Measurements from ENCODE around the gene NEDD1.

DNA sequence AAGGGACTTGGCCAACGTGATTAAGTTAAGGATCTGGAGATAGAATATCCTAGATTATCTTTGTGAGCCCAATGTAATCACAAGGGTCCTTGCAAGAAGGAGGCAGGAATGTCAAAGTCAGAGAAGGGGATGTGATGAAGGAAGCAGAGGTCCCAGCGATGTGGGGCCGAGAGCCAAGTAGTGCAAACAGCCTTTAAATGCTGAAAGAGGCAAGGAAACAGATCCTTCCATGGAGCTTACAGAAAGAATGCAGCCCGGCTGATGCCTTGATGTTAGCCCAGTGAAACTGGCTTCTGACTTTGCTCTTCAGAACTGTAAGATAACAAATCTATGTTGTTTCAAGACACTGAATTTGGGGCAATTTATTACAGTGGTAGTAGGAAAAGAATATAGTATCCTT is 74.9 kb downstream of the NEDD1 start:
- TF ChIP-seq EZH2phosphoT487 (IDR thresholded peaks at IDR 0.05; ENCODE audit: insufficient read depth, low read depth) = no peak
- no peak for TF ChIP-seq EZH2 (IDR thresholded peaks at IDR 0.05; ENCODE audit: insufficient read depth, poor library complexity, severe bottlenecking)
